Prostate gland (tissue), 2 donors: ENCODE results near the gene FGF11. TPM values are rescaled to one million over a fixed set of nuclear protein-coding genes. Genes with fewer than 3 reads are reported as not detected.

Experiments
- DNase-seq: peaks from one replicate; pipeline ENCODE4 v3.0.0-alpha.2; 2019; ENCODE audit warnings: low spot score
- H3K27ac ChIP-seq, 2 donors: fragments of 200-600 bp; sonication (generic); 2 replicates each; pipeline ENCODE4 v1.5.1; 2017 to 2019
- H3K27me3 ChIP-seq: fragments of 200-600 bp; sonication (generic); replicated peaks from 2 replicates; pipeline ENCODE4 v1.5.1; 2019; ENCODE audit not compliant: insufficient read depth
- H3K36me3 ChIP-seq, 2 donors: fragments of 200-600 bp; sonication (generic); 1 replicate in 1 of 2; 2 replicates in 1 of 2; pipeline versions ENCODE4 v1.5.1 to v1.8.1; 2017 to 2019
- H3K4me1 ChIP-seq: fragments of 200-600 bp; sonication (generic); replicated peaks from 2 replicates; pipeline ENCODE4 v1.5.1; 2019
- H3K4me3 ChIP-seq, 2 donors: fragments of 200-600 bp; sonication (generic); 2 replicates each; pipeline ENCODE4 v1.5.1; 2017 to 2019
- H3K9me3 ChIP-seq: fragments of 200-600 bp; sonication (generic); 2 replicates; pipeline ENCODE4 v1.5.1; 2017
- CTCF ChIP-seq, 4 experiments: fragments of 200-600 bp in 2 of 4; fragments of 450-650 bp in 2 of 4; sonication (generic) in 2 of 4; IDR thresholded peaks; 1 replicate in 3 of 4; 2 replicates in 1 of 4; pipeline ENCODE4 v1.5.1; 2016 to 2019; ENCODE audit warnings: antibody characterized with exemption in 4 of 4, mild to moderate bottlenecking in 2 of 4, moderate library complexity in 2 of 4
- POLR2A ChIP-seq: fragments of 450-650 bp; IDR thresholded peaks from one replicate; pipeline ENCODE4 v1.6.1; 2016; ENCODE audit warnings: antibody characterized with exemption, mild to moderate bottlenecking
- POLR2AphosphoS5 ChIP-seq: sonication (generic); formaldehyde crosslinking; IDR thresholded peaks from one replicate; pipeline ENCODE4 v1.6.1; 2017; ENCODE audit warnings: antibody characterized with exemption
- WGBS: methylation state at CpG from one replicate; pipeline ENCODE4 v1.1.5; 2018; 5-methylcytosine and 5-hydroxymethylcytosine counted together
- intact Hi-C: fragments of 100-400 bp; cut with DNase I; formaldehyde crosslinking; loops from one replicate; pipeline ENCODE4 v1.14.2; 2022
- total RNA-seq, 2 donors: library from RNA; depleted of rRNA; stranded (reverse); fragments of >200 nt; gene quantifications; one replicate each; pipeline ENCODE4 v1.1.0, GENCODE V29; 2016

FGF11 gene
- total RNA-seq, 2 donors from 2014 or later, result 1.2 to 4.2 TPM

DNA sequence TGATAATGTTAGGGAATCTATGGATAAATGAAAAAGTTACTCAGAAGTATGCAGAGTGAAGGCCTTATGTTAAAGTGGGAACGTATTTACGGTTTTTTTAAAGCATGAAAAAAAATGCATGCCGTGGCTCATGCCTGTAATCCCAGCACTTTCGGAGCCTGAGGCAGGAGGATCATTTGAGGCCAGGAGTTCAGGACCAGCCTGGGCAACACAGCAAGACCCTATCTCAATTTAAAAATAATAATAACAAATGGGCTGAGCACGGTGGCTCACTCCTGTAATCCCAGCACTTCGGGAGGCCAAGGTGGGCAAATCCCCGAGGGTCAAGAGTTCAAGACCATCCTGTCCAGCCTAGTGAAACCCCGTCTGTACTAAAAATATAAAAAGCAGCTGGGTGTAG lies 50.8 kb downstream of the FGF11 start:
- Histone ChIP-seq H3K27ac (no peak overlapping the region), H3K4me1 (peaks cover 2% of the 10 kb centered on the region), H3K9me3 (no peaks in the 10 kb centered on the region), H3K27me3 (no peaks in the 10 kb centered on the region), H3K4me3 (no peak overlapping the region), H3K36me3 (no peaks in the 10 kb centered on the region)
- no peak for TF ChIP-seq POLR2AphosphoS5
- no peak for TF ChIP-seq CTCF (IDR thresholded peaks at IDR 0.05)
- TF ChIP-seq POLR2A, result no peak
- intact Hi-C loops, result no loop called here
- WGBS, result 76% methylated on average over 8 of the region's 8 CpGs
- DNase-seq, result no peak

GRCh38 chr17:7491583-7491982 lies 52.3 kb downstream of the FGF11 start:
- 93% methylated on average over 1 of the region's 1 CpG for WGBS
- DNase-seq, result no peak
- Histone ChIP-seq H3K9me3 (no peaks in the 10 kb centered on the region), H3K4me1 (no peaks in the 10 kb centered on the region), H3K27ac (no peak overlapping the region), H3K36me3 (peaks cover 4 to 10% of the 10 kb centered on the region in 2 donors), H3K27me3 (no peaks in the 10 kb centered on the region), H3K4me3 (no peak overlapping the region)
- intact Hi-C loops, result no loop called here
- TF ChIP-seq CTCF (IDR thresholded peaks at IDR 0.05), result no peak
- TF ChIP-seq POLR2A, result no peak
- no peak for TF ChIP-seq POLR2AphosphoS5

DNA sequence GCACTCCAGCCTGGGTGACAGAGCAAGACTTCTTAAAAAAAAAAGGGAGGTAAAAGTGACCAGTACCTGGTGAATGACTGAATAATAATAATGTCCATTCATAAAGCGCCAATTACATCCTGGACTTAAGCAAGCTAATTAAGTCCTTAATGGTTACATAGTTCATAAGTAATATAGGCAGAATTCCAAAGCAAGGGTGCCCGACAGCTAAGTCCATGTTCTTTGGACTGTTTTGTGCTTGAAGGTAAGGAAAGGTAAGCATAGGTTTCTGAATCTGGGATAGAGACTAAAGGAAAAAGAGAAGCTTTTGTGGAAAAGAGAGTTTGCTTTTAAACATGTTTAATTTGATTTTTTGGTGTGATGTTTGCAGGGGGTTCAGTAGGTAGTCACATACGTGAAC lies 54.6 kb downstream of the FGF11 start:
- Histone ChIP-seq H3K27ac (no peak overlapping the region), H3K9me3 (no peaks in the 10 kb centered on the region), H3K36me3 (peaks cover 4 to 27% of the 10 kb centered on the region in 2 donors), H3K4me3 (no peak overlapping the region), H3K4me1 (no peaks in the 10 kb centered on the region), H3K27me3 (no peaks in the 10 kb centered on the region)
- DNase-seq, result no peak
- 89% methylated on average over 3 of the region's 3 CpGs for WGBS
- TF ChIP-seq POLR2AphosphoS5 (no peak), POLR2A (no peak), CTCF (IDR thresholded peaks at IDR 0.05) (no peak)
- intact Hi-C loops, result no loop called here

Other genes with a start within 250 kb of the FGF11 start
- gene DLG4, start 219.7 kb upstream of the FGF11 start, total RNA-seq, result 10 to 100 TPM in 1 of 2 donors, 1 to 10 TPM in 1; 9.3 to 31.6 TPM
- 100 to 1,000 TPM; 589 to 593 TPM for gene ACADVL, start 219.6 kb upstream of the FGF11 start, total RNA-seq
- gene DVL2, start 205.0 kb upstream of the FGF11 start, total RNA-seq, result 100 to 1,000 TPM in 1 of 2 donors, 10 to 100 TPM in 1; 52.3 to 116 TPM
- gene PHF23, start 200.1 kb upstream of the FGF11 start, total RNA-seq, result 10 to 100 TPM; 41.2 to 92.5 TPM
- 100 to 1,000 TPM; 493 to 527 TPM for gene GABARAP, start 197.1 kb upstream of the FGF11 start, total RNA-seq
- gene CTDNEP1, start 187.8 kb upstream of the FGF11 start, total RNA-seq, result 100 to 1,000 TPM in 1 of 2 donors, 10 to 100 TPM in 1; 61.2 to 107 TPM
- 10 to 100 TPM; 50.1 to 65.2 TPM for gene ELP5, start 187.3 kb upstream of the FGF11 start, total RNA-seq
- gene CLDN7, start 177.0 kb upstream of the FGF11 start, total RNA-seq, result 10 to 100 TPM; 42.0 to 45.8 TPM
- gene SLC2A4, start 157.8 kb upstream of the FGF11 start, total RNA-seq, result 10 to 100 TPM; 13.8 to 27.4 TPM
- gene YBX2, start 144.9 kb upstream of the FGF11 start, total RNA-seq, result 10 to 100 TPM in 1 of 2 donors, under 1 TPM in 1; 0.64 to 49.1 TPM
- 100 to 1,000 TPM; 172 to 195 TPM for gene EIF5A, start 131.9 kb upstream of the FGF11 start, total RNA-seq
- gene GPS2, start 124.2 kb upstream of the FGF11 start, total RNA-seq, result 100 to 1,000 TPM in 1 of 2 donors, 10 to 100 TPM in 1; 88.4 to 140 TPM
- gene NEURL4, start 110.2 kb upstream of the FGF11 start, total RNA-seq, result 10 to 100 TPM; 15.7 to 36.0 TPM
- gene ACAP1, start 103.0 kb upstream of the FGF11 start, total RNA-seq, result 1 to 10 TPM; 2.5 to 6.5 TPM
- 10 to 100 TPM in 1 of 2 donors, 1 to 10 TPM in 1; 8.9 to 15.2 TPM for gene KCTD11, start 87.3 kb upstream of the FGF11 start, total RNA-seq
- gene TMEM95, start 84.4 kb upstream of the FGF11 start, total RNA-seq, result not detected
- gene TNK1, start 58.4 kb upstream of the FGF11 start, total RNA-seq, result 10 to 100 TPM in 1 of 2 donors, 1 to 10 TPM in 1; 9.9 to 28.4 TPM
- gene PLSCR3, start 45.0 kb upstream of the FGF11 start, total RNA-seq, result 10 to 100 TPM; 25.8 to 26.4 TPM
- gene TMEM256, start 35.4 kb upstream of the FGF11 start, total RNA-seq, result 100 to 1,000 TPM in 1 of 2 donors, 10 to 100 TPM in 1; 63.0 to 192 TPM
- 10 to 100 TPM in 1 of 2 donors, 1 to 10 TPM in 1; 8.6 to 16.2 TPM for gene NLGN2, start 31.7 kb upstream of the FGF11 start, total RNA-seq
- 1 to 10 TPM in 1 of 2 donors, not detected in 1; 3.6 TPM for gene SPEM1, start 19.2 kb upstream of the FGF11 start, total RNA-seq
- gene SPEM2, start 13.9 kb upstream of the FGF11 start, total RNA-seq, result 1 to 10 TPM in 1 of 2 donors, not detected in 1; 5.3 TPM
- gene SPEM3, start 10.7 kb upstream of the FGF11 start, total RNA-seq, result under 1 TPM; 0.09 to 0.11 TPM
- gene TMEM102, start 4.1 kb upstream of the FGF11 start, total RNA-seq, result 10 to 100 TPM in 1 of 2 donors, 1 to 10 TPM in 1; 9.9 to 10.3 TPM
- gene CHRNB1, start 5.5 kb downstream of the FGF11 start, total RNA-seq, result 10 to 100 TPM in 1 of 2 donors, 1 to 10 TPM in 1; 6.9 to 10.4 TPM
- 10 to 100 TPM; 60.5 to 69.4 TPM for gene ZBTB4, start 40.1 kb downstream of the FGF11 start, total RNA-seq
- not detected for gene SLC35G6, start 41.9 kb downstream of the FGF11 start, total RNA-seq
- gene POLR2A, start 44.9 kb downstream of the FGF11 start, total RNA-seq, result 100 to 1,000 TPM in 1 of 2 donors, 10 to 100 TPM in 1; 79.7 to 217 TPM
- 10 to 100 TPM; 29.9 to 47.9 TPM for gene TNFSF12, start 109.5 kb downstream of the FGF11 start, total RNA-seq
- 10 to 100 TPM; 20.4 to 21.1 TPM for gene TNFSF13, start 119.2 kb downstream of the FGF11 start, total RNA-seq
- 10 to 100 TPM; 39.6 to 65.7 TPM for gene SENP3, start 122.4 kb downstream of the FGF11 start, total RNA-seq
- 10 to 100 TPM; 12.3 to 17.3 TPM for gene CD68, start 140.1 kb downstream of the FGF11 start, total RNA-seq
- 100 to 1,000 TPM; 101 to 239 TPM for gene MPDU1, start 144.3 kb downstream of the FGF11 start, total RNA-seq
- 10 to 100 TPM in 1 of 2 donors, 1 to 10 TPM in 1; 6.3 to 15.0 TPM for gene SOX15, start 150.6 kb downstream of the FGF11 start, total RNA-seq
- gene FXR2, start 175.4 kb downstream of the FGF11 start, total RNA-seq, result 10 to 100 TPM; 27.1 to 51.4 TPM
- 100 to 1,000 TPM in 1 of 2 donors, 10 to 100 TPM in 1; 83.3 to 139 TPM for gene SAT2, start 188.3 kb downstream of the FGF11 start, total RNA-seq
- gene SHBG, start 190.6 kb downstream of the FGF11 start, total RNA-seq, result 1 to 10 TPM in 1 of 2 donors, not detected in 1; 2.1 TPM
- gene ATP1B2, start 211.4 kb downstream of the FGF11 start, total RNA-seq, result 10 to 100 TPM in 1 of 2 donors, under 1 TPM in 1; 0.82 to 11.7 TPM
- gene TP53, start 248.0 kb downstream of the FGF11 start, total RNA-seq, result 10 to 100 TPM; 52.3 to 65.0 TPM
- gene WRAP53, start 249.0 kb downstream of the FGF11 start, total RNA-seq, result 1 to 10 TPM; 8.6 to 9.4 TPM